ENCODE measurements around the gene DTNB.

DTNB gene

DNA sequence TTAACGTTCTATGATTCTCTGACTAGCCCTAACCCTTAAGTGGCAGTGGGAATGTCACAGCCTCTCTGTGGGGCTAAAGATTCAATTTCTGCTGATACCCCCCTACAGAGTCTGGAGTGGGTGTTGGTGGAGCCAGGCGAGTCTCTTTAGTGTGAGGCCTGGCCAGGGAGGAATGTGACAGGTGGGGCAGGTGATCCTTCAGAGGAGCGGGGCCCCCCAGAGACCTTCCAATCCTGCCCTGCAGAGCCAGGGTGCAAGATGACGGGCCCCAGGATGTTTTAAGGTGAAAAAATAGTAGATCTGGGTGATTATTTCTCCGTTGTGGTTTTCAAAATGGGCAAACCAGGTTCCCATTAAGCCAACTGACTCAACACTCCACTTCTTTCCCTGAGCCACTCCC is 303.5 kb downstream of the DTNB start:
- DNase-seq (ENCODE audit: low spot score) = no peak

DNA sequence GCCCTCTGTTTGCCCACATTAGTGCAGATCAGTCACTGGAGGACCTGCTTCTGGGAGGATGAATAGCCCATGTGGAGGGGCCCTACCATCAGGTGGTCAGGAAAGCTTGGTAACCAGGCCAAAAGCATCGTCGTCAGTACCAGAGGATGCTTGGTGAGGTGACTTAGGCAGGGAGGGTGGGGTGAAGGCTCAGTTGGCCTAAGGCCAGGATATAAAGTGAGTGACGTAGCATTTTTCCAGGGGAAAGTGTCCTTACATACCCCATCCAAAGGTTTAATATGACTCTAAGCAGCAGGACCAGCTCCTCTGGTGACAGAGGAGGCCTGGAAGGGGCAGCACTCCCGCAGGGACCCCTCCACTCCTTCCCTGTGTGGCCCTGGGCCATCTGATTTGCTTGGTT is 303.9 kb downstream of the DTNB start:
- DNase-seq (ENCODE audit: low spot score) = no peak

DNA sequence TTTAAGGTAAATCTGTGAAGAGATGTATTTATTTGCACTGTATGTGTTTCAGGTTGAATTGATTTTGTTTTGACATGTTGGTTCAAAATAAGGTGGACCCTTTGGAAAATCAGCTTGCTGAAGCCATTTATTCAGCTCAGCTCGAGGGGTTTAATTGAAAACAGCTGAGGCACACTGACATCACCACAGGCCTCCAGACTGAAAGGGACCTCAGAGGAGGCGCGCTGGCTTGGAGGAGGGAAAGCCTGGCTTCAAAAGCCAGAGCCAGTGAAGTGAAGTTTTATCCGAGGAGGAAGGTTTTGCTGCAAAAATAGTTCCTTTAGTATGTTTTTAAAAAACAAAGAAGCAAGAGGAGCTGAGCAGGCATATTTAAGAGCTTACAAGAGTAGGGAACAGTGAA is 304.7 kb downstream of the DTNB start:
- no peak for DNase-seq (ENCODE audit: low spot score)

DNA sequence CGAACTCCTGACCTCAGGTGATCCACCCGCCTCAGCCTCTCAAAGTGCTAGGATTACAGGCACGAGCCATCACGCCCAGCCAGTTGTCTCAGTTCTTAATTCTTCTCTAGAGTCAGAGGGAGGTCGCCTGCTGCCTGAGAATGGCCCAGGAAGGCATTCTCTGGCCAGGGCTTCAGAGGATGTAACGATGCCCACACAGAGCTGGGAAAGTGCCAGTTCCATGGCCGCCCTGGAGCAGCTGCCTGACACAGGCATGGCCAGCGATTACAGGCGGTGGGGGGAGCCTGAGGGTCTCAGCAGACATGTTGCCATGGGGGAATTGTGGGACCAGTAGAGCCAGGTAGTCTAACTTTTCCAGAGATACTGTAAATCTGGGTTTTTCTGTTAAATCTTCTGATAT is 306.1 kb downstream of the DTNB start:
- DNase-seq (ENCODE audit: low spot score) = no peak

GRCh38 chr2:25366629-25367028 is 306.7 kb downstream of the DTNB start:
- DNase-seq (ENCODE audit: low spot score) = no peak

GRCh38 chr2:25365241-25365640 is 308.1 kb downstream of the DTNB start:
- no peak for DNase-seq (ENCODE audit: low spot score)

DNA sequence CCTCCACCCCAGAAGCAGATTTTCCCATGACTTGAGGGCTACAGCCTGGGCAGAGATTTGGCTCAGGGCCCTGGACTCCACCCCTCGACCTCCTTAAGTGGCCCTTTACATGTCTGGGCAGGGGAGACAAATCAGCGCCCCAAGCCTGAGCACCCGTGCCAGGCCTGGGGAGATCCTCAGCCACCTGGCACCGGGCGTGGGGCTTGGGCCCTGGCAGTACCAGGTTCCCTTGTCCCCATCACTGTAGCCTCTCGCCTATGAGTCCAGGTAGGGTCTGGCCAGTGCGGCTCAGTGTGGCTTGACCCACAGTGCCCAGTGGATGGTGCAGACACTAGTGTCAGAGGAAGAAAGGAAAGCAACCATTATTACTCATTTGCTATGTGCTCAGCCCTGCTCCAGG is 309.6 kb downstream of the DTNB start:
- no peak for DNase-seq (ENCODE audit: low spot score)

DNA sequence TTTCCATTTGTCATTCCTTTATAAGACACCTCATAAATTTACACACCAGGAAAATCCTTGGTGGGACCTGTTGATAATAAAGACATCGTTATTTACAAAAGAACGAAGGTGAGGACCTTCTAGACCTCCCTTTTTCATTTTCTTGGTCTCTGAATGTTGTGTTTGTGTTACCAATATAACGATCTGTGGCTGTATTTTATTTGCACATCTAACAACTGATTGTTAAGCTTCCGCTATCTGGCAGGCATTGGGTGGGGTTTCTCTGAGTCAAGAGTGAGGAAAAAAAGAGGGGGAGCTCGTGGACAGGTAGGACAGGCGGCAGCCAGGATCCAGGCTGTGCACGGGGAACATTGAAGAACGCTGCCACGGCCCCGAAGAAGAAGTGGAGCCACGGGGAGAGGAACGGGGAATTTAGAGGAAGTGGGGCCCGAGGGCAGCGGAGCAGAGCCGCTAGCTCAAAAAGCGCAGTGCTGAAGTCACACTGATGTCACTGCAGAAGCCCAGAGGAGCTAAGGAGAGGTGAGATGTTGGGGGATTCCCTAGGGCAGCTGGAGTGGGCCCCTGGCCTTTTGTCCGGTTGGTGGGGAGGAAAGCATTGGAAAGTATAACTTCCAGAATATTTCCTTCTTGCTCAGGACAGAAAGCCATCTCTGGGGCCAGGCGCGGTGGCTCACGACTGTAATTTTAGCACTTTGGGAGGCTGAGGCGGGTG is 310.8 kb downstream of the DTNB start:
- no peak for DNase-seq (ENCODE audit: low spot score)

DNA sequence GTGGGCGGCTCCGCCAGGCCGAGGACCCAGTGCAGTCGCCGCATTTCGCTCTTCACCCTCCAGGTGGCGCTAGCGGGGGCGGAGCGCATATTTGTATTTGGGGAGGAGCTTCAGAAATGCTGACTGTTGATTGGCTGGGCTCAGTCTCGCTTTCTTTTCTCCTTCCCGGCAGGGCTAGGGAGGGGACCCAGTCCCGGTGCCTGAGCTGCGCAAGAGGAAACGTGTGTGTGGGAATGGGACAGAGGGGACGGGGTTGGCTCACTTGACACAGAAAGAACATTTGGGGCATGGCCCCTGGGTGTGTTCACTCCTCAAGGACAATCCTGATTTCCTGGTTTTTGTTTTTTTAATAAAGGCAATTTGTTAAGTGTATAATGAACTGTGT is 311.3 kb downstream of the DTNB start:
- DNase-seq (ENCODE audit: low spot score) = peak; percentile 93

DNA sequence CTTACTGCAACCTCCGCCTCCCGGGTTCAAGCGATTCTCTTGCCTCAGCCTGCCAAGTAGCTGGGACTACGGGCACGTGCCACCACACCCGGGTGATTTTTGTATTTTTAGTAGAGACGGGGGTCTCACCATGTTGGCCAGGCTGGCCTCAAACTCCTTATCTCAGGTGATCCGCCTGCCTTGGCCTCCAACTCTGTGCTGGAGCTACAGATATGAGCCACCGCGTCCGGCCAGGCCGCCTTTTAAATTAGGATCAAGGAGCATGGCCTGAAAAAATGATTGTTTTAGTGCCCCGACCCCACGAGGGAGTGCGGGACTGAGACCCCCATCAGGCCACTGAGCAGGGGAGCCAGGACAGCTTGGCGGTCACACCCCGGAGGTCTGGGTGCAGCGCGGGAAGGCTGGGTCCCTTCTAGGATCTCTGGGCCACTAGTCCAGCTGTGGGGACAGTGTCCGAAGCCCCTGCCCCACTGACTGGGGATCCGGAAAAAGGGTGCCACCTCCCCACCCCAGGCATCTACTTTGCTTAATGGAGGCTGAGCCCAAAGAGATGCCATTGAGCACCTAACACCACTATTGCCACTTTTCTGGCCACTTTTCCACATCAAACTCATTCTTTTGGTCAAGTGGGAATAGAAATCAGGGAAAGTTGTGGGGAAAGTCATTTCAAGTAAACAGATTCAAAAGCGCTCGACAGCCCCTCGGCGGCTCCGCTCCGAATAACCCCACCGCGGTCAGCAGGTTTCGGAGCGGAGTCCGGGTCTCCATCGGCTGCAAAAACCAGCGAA is 311.9 kb downstream of the DTNB start:
- DNase-seq (ENCODE audit: low spot score) = no peak

- DNase-seq (ENCODE audit: low spot score) = no peak
Measured at GRCh38 chr2:25358836-25359235, 314.5 kb downstream of the DTNB start.

DNA sequence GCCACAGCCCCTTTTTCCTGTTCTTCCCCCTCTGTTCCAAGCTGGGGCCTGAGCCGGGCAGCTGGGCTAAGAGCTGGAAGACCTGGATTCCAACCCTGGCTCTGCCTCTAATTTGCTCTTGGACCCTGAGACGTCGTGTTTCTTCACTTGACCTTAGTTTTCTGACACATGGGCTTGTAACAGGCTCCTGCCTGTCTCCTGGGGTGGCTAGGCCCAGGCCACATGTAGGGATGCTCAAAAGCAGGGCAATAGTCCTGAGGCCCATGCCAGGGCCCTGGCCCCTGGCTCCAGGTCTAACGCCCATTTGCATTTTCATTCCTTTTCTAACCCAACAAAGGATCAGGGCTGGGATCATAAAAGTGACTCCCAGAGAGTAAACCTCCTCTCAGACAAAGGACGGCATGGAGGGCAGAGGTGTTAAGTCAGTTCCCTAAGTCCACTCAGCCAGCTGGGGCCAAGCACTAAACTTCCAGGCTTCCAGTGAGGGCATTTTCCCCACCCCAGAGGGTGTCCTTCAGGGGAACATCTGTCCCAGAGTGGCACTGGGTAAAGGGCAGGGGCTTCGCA is 315.0 kb downstream of the DTNB start:
- no peak for DNase-seq (ENCODE audit: low spot score)

DNA sequence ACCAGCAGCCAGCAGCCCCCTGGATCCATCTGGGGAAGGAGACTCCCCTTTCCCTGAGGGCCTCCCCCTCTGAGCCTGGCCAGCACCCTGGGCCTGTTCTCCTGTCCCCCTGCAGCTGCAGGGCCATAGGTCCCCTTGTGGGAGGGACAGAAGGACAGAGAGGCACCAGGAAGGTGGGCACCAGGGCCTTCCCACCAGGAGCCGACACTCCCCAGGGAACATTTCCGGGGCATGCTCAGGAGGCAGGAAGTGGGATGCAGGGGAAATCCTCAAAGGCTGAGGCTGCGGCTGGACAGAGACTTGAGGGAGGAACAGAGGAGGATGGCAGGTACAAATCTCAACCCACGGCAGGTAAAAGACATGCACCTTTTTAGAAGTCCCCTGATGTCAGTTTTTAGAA is 317.3 kb downstream of the DTNB start:
- DNase-seq (ENCODE audit: low spot score) = no peak

DNA sequence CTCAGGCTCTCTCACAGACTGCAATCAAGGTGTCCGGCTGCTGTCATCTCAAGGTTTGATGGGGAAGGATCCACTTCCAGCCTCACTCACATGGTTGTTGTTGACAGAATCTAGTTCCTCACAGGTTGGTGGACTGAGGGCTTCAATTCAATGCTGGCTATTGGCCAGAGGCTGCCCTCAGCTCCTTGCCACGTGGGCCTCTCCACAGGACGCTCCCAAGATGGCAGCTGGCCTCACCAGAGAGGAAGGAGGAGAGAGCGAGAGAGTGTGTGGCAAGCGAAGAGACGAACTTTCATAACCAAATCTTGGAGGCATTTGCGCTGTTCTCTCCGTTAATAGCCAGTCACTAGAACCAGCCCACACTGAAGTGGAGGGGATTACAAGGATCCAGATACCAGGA is 318.1 kb downstream of the DTNB start:
- no peak for DNase-seq (ENCODE audit: low spot score)

DNA sequence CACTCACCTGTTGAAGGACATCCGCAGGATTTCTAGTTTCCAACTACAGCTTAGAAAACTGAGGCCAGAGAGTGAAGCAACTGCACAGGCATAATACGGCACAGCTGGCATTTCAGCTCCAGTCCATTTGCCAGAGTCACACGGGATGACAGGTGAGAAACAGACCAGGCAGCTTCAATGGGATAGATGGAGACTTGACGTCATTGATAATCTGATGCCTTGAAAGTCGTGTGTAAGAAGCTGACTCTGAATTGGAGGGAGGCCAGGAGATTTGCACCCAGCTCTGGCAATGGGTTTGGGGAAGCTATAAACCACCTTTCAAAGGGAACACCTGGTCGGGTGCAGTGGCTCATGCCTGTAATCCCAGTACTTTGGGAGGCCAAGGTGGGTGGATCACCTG is 319.3 kb downstream of the DTNB start:
- DNase-seq (ENCODE audit: low spot score) = no peak

- no peak for DNase-seq (ENCODE audit: low spot score)
Measured at GRCh38 chr2:25349397-25349796, 324.0 kb downstream of the DTNB start.

GRCh38 chr2:25347846-25348245 is 325.5 kb downstream of the DTNB start:
- DNase-seq (ENCODE audit: low spot score) = no peak

DNA sequence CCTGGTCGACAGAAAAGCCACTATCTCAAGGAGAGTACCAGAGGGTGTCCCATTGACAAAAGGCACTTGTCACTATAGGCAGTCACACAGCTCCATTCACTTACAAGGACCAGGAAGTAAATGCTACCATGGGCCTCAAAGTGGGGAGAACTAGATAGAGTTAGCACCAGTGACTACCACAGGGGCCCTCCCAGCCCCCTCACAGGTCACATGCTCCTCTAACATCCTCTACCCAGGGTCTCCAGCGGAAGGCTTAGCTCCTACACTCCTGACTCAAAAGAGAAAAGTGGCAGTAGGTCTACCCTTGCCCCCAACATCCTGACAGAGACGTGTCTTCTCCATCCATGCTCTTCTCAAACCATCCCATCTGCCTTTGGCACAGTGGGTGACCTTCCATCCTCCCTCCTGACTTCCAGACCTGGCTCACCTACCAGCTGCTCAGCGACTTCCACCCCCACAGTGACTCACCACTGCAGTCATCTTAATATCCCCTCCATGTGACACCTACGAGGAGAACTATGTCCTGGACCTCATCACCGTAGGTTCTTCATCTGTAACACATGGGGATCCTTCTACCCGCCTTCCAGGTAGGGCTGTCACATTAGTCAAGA is 326.1 kb downstream of the DTNB start:
- no peak for DNase-seq (ENCODE audit: low spot score)

GRCh38 chr2:25343187-25343825 is 330.1 kb downstream of the DTNB start:
- DNase-seq (ENCODE audit: low spot score) = no peak

- DNase-seq (ENCODE audit: low spot score) = peak; percentile 92
Measured at GRCh38 chr2:25342372-25343186, 330.8 kb downstream of the DTNB start.

DNA sequence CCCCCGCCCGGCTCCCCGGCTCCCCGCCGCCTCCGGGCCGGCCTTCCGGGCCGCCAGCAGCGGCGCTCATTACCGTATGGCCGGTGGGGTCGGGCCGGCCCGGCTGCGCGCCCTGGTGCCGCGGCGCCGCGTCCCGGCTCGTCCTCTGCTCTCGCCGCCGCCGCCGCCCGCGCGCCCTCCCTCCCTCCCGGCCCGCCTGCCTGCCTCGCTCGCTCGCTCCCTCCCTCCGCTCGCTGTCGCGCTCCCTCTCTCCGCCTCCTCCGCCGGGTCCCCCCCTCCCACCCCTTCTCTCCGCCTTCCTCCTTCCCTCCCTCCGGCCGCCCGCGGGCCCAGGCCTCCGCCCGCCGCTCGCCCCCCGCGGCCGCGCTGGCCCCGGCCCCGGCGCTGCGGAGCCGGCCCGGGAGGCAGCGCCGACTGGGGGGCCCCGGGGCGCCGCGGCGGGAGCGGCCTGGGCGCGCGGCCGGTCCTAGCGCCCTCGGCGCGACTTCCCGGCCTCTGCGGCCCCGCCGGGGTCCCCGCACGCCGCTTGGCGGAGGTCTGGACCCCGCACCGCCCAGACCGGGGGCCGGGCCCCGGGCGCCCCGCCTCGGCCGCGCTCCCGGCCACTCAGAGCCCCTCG is 331.5 kb downstream of the DTNB start, which contains the start of gene DNMT3A:
TSS of gene DNMT3A (minus strand) at position 173 of the 619 bp plus-strand sequence. CDS start 27,941 bp downstream, outside the sequence.
- DNase-seq (ENCODE audit: low spot score) = peak; percentile 86

All from D341Med (cell line).